Measurements from ENCODE around the gene RGS10. TPM values are rescaled to one million over a fixed set of nuclear protein-coding genes. Genes with fewer than 3 reads are reported as not detected.

Gene RGS10
- total RNA-seq, 4 donors from 2014 or later = 15.8 to 64.9 (median 30.9) TPM

Other genes with a start within 250 kb of the RGS10 start
- 100 to 1,000 TPM in 2 of 4 donors, 10 to 100 TPM in 2; 76.9 to 138 (median 91.2) TPM for gene TIAL1, start 54.2 kb upstream of the RGS10 start, total RNA-seq
- gene BAG3, start 108.7 kb upstream of the RGS10 start, total RNA-seq = 10 to 100 TPM; 16.1 to 33.1 (median 21.1) TPM
- 10 to 100 TPM; 13.9 to 20.9 (median 17.0) TPM for gene INPP5F, start 183.3 kb upstream of the RGS10 start, total RNA-seq

All from subcutaneous adipose tissue (tissue), 4 donors.